ENCODE measurements around the gene NPIPB9. TPM values are rescaled to one million over a fixed set of nuclear protein-coding genes. Genes with fewer than 3 reads are reported as not detected.

The NPIPB9 gene
- total RNA-seq = 2.2 and 2.7 TPM in 2 replicates

DNA sequence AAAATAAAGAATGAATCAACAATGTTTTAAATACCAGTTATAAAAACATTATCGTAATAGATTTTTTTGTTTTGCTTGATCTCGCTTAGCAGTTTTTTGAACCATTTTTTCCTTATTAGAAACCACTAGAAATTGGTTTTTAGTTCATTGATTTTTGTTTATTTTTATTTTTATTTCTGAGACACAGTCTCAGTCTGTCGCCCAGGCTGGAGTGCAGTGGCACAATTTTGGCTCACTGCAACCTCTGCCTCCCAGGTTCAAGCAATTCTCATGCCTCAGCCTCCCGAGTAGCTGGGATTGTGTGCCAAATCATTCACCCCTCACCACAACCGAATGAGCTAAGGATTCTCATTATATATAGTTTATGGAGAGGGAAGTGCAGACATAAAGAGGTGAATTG, at the start of gene NPIPB9:
Gene NPIPB9, plus strand, starts transcription at position 301 of the 400 bp plus-strand sequence.

DNA sequence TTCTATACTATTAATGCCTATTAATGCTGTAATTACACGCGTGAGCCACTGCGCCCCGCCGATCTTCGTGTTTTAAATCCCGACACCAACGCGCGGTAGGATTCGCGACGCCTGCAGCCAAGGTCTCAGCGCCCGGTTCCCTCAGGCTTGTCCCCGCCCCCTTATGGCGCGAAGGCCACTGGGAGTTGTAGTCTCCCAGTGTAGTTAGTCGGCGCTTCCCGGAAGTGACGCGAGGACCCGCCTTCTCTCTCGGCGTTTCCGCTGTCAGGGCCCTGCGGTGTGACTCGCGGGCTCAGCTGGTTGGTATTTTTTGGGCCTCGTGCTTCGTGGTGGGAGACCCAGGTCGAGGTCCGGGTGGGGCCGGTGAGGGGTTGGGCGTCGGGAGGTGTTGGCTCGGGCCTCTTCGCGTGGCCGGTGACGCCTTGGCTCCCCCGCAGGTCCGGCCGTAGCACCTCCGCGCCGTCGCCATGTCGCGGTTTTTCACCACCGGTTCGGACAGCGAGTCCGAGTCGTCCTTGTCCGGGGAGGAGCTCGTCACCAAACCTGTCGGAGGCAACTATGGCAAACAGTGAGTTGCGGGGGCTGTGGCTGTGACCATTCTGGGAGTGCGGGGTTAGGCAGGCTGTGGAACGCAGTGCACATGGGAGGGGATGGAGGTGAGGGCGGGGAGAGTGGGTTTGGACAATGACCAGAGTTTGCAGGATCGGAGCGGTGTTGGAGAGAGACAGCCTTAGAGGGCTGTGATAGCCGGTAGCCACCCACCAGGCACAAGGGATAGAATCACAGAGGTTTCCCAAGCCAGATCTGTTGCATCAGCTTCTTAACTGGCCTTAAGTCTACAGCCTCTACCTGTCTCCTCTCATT, 40.1 kb upstream of the NPIPB9 start, which contains the start of gene EIF3C:
Gene EIF3C, plus strand, starts transcription at position 245 of the 864 bp plus-strand sequence. Its CDS starts 223 bp downstream, at position 468.

Small RNA genes lying within 50 kb of the gene (small RNA-seq; reads per million reads assigned to genes)
- not detected for gene MIR6862-2

Other genes starting within 250 kb of the NPIPB9 start
- not detected in 2 replicates for gene IL27, start 245.0 kb upstream of the NPIPB9 start, total RNA-seq
- 7.2 and 11.0 TPM in 2 replicates for gene NUPR1, start 212.8 kb upstream of the NPIPB9 start, total RNA-seq
- 8.8 and 9.0 TPM in 2 replicates for gene SGF29, start 197.9 kb upstream of the NPIPB9 start, total RNA-seq
- gene SULT1A2, start 154.7 kb upstream of the NPIPB9 start, total RNA-seq = not detected in 2 replicates
- 0.20 and 0.37 TPM in 2 replicates for gene SULT1A1, start 141.7 kb upstream of the NPIPB9 start, total RNA-seq
- 0.39 TPM in 1 of 2 replicates, not detected in the other for gene NPIPB8, start 113.7 kb upstream of the NPIPB9 start, total RNA-seq
- 112 and 118 TPM in 2 replicates for gene EIF3C, start 40.3 kb upstream of the NPIPB9 start, total RNA-seq
- 42.6 and 50.2 TPM in 2 replicates for gene ATXN2L, start 71.2 kb downstream of the NPIPB9 start, total RNA-seq
- gene TUFM, start 94.6 kb downstream of the NPIPB9 start, total RNA-seq = 125 and 139 TPM in 2 replicates
- 10.7 and 19.4 TPM in 2 replicates for gene SH2B1, start 112.1 kb downstream of the NPIPB9 start, total RNA-seq
- 0.20 and 0.37 TPM in 2 replicates for gene ATP2A1, start 126.7 kb downstream of the NPIPB9 start, total RNA-seq
- 17.3 and 20.5 TPM in 2 replicates for gene RABEP2, start 173.5 kb downstream of the NPIPB9 start, total RNA-seq
- not detected in 2 replicates for gene CD19, start 180.2 kb downstream of the NPIPB9 start, total RNA-seq
- gene NFATC2IP, start 199.2 kb downstream of the NPIPB9 start, total RNA-seq = 20.2 and 29.3 TPM in 2 replicates
- 35.3 and 43.0 TPM in 2 replicates for gene SPNS1, start 223.0 kb downstream of the NPIPB9 start, total RNA-seq
- gene LAT, start 233.3 kb downstream of the NPIPB9 start, total RNA-seq = 0.37 and 1.2 TPM in 2 replicates

All from subcutaneous preadipocyte (primary cell).